ENCODE data around the gene CERS5.
"Not testable (repeated sequence)": the region's sequence is repeated elsewhere in the genome, so short reads cannot be mapped to it uniquely, and the experiment has no call there.

- not testable (repeated sequence) for TF ChIP-seq CTCF, POLR2AphosphoS5, POLR2A, EP300 (IDR thresholded peaks at IDR 0.05)
Measured at GRCh38 chr12:50148011-50148410, 19.2 kb downstream of the CERS5 start.
